Measurements from ENCODE around the gene CCL25.
A peak's percentile ranks its signal among the peaks of the same experiment; 100 is the strongest.
"Not testable (repeated sequence)": the region's sequence is repeated elsewhere in the genome, so short reads cannot be mapped to it uniquely, and the experiment has no call there.

The CCL25 gene, protein sequence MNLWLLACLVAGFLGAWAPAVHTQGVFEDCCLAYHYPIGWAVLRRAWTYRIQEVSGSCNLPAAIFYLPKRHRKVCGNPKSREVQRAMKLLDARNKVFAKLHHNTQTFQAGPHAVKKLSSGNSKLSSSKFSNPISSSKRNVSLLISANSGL

GRCh38 chr19:8052464-8052859 is at the start of gene CCL25:
Gene CCL25 (plus strand): TSS chr19:8052760. CDS start chr19:8053050, 290 bp downstream.
- DNase-seq, result no peak

- no peak for DNase-seq
These were observed 48.6 kb upstream of the CCL25 start for GRCh38 chr19:8004001-8004400.

DNA sequence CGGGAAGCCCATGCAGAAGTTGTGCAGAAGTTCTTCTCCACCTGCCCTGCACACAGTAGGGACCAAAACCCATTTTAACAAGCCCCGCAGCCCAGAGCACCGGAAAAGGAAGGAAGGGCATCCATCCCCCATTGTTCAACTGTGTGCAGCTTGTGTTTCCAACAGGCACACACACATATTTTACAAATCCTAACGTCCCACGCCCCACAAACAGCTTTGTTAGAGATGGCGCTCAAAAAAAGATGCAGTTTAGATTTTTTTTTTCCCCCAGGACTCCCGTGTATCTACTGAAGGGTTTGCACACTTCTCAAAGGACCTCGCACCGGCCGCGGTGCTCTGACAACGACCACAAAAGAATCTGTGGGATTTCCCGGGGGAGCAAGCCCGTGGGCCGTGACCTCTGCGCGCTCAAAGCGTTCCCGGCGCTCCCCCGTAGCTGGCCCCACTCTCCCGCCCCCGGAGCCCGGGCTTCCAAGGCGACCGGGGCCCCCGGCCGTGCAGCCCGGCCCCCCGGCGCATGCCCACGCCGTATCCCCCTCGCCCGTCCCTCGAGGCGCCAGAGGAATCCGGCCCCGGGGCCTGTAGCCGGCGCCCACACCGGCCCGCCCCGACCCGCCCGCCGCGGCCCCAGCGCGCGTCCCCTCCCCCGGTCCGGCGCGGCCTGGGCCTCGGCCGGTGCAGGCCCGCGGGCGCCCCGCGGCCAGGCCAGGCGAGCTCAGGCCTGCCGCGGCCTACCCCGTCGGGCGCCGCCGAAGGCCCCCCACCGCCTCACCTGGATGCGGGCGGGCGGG is 47.6 kb upstream of the CCL25 start:
- DNase-seq, result no peak

GRCh38 chr19:8005534-8006256 is 46.9 kb upstream of the CCL25 start, which contains the start of gene ELAVL1:
Gene ELAVL1 (minus strand): TSS chr19:8005641. CDS start chr19:7991815, 13,826 bp downstream.
- DNase-seq, result peak; percentile 88

DNA sequence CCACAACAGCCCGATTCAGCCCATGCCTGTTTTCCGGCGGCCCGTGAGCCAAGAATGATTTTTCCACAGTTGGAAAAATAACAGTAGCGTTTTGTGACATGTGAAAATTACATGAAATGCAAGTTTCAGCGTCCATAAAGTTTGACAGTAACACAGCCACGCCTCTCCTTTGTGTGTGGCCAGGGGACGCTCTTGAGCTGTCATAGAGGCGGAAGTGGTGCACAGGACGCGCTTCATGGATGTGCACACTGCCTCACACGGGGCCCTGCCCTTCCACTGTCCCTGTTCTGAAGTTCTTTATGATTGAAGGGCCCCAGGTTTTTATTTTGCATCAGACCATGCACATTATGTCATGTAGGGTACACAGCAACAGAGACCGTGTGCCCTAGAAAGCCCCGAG is 34.8 kb upstream of the CCL25 start:
- DNase-seq, result peak; percentile 85

- DNase-seq, result no peak
These were observed 31.9 kb upstream of the CCL25 start for GRCh38 chr19:8020681-8021080.

DNA sequence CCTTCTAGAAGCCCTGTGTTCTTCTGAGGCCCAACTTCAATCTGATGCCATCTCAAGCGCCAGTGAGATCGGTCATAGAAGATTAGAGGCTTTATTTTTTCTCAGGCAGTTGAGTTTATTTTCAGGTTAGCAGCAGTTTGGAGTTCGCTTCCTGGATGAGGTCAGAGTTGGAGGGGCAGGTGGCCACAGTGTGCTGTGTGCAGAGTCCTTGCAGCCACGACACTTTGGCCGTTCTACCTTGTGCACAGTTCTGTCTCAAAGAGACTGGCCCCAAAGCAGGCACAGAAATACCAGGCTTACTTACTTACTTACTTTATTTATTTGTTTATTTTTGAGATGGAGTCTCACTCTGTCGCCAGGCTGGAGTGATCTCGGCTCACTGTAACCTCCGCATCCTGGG is 31.2 kb upstream of the CCL25 start:
- DNase-seq, result no peak

GRCh38 chr19:8022275-8022674 is 30.3 kb upstream of the CCL25 start:
- no peak for DNase-seq

GRCh38 chr19:8023371-8023770 is 29.2 kb upstream of the CCL25 start:
- no peak for DNase-seq

GRCh38 chr19:8024256-8024655 is 28.3 kb upstream of the CCL25 start:
- not testable (repeated sequence) for DNase-seq

- DNase-seq, result no peak
These were observed 27.2 kb upstream of the CCL25 start for GRCh38 chr19:8025316-8025715.

DNA sequence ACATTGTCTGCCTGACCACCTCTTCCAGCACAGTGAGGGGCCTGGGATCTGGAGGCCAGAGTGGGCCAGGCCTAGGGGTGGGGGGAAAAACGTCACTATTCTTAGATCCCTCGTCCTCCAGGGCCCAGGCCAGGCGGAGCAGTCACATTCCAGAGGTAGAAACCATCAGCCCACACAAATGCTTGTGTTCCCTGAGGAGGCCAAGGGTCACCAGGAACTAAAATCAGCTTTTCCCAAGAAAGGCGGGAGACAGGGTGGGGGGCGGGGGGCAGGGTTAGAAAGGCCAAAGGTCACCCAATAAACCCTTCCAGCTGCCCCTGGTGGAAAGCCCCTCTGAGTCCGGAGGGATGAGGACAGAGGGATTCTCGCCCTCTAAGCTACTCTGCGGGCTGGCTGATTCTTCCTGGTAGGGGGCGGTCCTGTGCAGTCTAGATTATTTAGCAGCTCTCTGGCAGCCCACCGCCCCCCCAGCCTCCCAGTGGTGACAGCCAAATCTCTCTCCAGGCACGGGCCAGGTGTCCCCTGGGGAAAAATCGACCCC is 23.5 kb upstream of the CCL25 start:
- DNase-seq, result no peak

DNA sequence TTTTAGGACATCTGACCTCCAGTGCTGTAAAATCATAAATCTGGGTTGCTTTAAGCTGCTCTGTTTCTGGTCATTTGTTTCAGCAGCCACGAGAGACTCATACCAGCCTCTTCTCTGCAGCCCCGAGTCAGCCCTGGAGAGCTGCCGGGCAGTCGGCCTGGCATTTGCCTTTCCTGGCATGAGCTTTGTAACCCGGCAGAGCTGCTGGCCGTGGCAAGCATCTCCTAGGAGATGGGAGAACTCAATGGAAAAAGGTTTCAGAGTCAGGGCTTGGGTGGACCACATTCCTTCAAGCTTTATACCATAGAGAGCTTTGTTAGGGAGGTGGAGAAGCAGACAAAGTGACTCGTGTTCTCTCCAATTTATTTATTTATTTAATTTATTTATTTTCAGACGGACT is 21.6 kb upstream of the CCL25 start:
- no peak for DNase-seq

DNA sequence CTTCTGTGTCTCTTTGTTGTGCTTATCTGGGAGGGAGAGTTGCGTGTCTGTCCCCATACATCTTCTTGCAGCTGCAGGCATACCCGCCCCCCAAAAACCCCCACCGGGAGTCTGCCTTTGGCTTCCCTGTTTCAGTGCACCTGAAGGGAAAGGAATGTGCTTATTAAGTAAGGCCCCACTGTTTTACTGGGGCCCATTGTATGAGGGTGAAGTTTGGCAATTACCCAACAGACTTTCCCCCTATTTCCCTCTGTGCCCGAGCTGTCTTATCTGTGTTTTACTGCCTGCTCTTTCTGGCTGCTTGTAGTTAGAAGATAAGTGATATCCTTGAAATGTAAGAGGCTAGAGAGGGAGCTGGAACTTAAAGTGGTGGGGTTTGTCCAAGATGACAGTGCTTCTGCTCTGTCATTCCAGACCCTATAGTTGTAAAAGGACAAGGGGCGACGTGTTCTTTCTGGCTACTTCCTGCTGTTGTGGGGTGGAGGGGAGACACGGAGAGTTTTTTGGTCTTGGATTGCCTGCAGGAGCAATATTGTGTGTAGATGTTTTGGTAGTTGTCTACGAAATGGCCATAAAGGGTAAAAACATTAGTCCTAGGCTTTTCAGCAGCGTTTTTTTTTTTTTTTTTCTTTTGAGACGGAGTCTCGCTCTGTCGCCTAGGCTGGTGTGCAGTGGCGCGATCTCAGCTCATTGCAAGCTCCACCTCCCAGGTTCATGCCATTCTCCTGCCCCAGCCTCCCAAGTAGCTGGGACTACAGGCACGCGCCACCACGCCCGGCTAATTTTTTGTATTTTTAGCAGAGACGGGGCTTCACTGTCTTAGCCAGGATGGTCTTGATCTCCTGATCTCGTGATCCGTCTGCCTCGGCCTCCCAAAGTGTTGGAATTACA is 19.0 kb upstream of the CCL25 start:
- peak; percentile 97 for DNase-seq

- no peak for DNase-seq
These were observed 18.4 kb upstream of the CCL25 start for GRCh38 chr19:8034178-8034525.

DNA sequence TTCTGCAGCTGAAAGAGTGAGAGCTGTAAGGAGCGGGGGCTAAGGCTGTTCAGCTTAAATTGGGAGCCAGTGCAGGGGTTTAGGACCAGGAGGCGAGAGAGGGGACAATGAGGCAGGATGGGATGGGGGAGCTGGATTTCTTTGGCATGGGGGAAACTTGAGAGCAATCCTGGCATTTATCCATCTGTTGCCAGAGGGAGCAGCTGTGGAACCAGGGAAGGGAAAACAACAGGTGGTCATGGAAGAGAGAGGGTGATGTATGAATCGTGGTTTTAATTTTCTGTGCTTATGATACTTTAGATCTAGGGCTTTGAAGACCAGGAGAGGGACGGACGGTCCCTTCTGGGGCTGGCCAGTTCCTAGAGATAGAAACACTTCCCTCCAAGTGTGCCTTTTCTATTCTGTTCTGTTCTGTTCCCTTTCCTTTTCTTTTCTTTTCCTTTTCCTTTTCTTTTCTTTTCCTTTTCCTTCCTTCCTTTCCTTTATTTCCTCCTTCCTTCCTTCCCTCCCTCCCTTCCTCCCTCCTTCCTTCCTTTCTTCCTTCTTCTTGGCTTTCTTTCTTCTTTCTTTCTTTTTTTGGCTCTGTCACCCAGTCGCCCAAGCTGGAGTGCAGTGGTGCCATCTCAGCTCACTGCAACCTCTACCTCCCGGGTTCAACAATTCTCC is 16.0 kb upstream of the CCL25 start:
- no peak for DNase-seq

GRCh38 chr19:8038815-8039214 is 13.7 kb upstream of the CCL25 start:
- DNase-seq, result no peak

- no peak for DNase-seq
These were observed 13.3 kb upstream of the CCL25 start for GRCh38 chr19:8039231-8039630.

- DNase-seq, result no peak
These were observed 11.0 kb upstream of the CCL25 start for GRCh38 chr19:8041531-8041931.

GRCh38 chr19:8042900-8043299 is 9.7 kb upstream of the CCL25 start:
- no peak for DNase-seq

DNA sequence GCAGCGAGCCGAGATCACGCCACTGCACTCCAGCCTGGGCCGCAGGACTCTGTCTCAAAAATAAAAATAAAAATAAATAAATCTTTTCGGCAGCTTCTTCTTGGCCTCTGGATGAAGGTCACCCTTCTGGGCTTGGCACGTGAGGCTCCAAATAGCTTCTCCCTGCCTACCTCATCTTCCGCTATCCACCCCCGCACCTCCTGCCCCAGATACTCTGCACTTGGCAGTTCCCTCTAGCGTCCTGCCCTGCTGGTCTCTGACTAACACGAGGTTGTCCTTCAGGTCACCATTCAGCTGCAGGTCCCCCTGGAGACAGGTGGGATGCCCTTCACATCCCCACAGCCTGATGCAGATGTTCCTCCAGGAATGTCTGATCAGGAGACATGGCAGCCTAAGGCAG is 8.5 kb upstream of the CCL25 start:
- no peak for DNase-seq

Data from hematopoietic multipotent progenitor cell treated with erythropoietin and hydrocortisone succinate and interleukin-3 and kit ligand, for 8 days (in vitro differentiated cells).